H9 (cell line): ENCODE measurements around the gene SLK. TPM values are rescaled to one million over a fixed set of nuclear protein-coding genes. Genes with fewer than 3 reads are reported as not detected.

ENCODE experiments used
- DNase-seq: peaks from one replicate; pipeline ENCODE4 v3.0.0-alpha.2; 2017
- H2AFZ ChIP-seq: one replicate; pipeline ENCODE4 v1.6.1; 2013; ENCODE audit warnings: mild to moderate bottlenecking, low read length, control low read depth, moderate library complexity
- H2AK5ac ChIP-seq: 2 replicates; pipeline ENCODE4 v1.6.1; 2013; ENCODE audit warnings: low read length, control low read depth, mixed read lengths; ENCODE audit not compliant: insufficient read length
- H2BK120ac ChIP-seq: one replicate; pipeline ENCODE4 v1.6.1; 2013; ENCODE audit warnings: low read depth, mild to moderate bottlenecking, low read length, control low read depth, inconsistent platforms; ENCODE audit not compliant: poor library complexity, severe bottlenecking
- H2BK12ac ChIP-seq: 2 replicates; pipeline ENCODE4 v1.6.1; 2013; ENCODE audit warnings: low read length, control low read depth, mixed read lengths, low read depth; ENCODE audit not compliant: insufficient read length
- H2BK15ac ChIP-seq: 2 replicates; pipeline ENCODE4 v1.6.1; 2013; ENCODE audit warnings: low read depth, low read length, control low read depth
- H2BK20ac ChIP-seq: one replicate; pipeline ENCODE4 v1.6.1; 2013; ENCODE audit warnings: low read depth, mild to moderate bottlenecking, low read length, control low read depth, inconsistent platforms; ENCODE audit not compliant: poor library complexity, severe bottlenecking
- H2BK5ac ChIP-seq: 2 replicates; pipeline ENCODE4 v1.6.1; 2013; ENCODE audit warnings: low read length, control low read depth, mixed read lengths; ENCODE audit not compliant: insufficient read length
- H3K14ac ChIP-seq: 2 replicates; pipeline ENCODE4 v1.6.1; 2013; ENCODE audit warnings: low read length, control low read depth; ENCODE audit not compliant: insufficient read depth
- H3K18ac ChIP-seq: 2 replicates; pipeline ENCODE4 v1.6.1; 2013; ENCODE audit warnings: low read depth, mild to moderate bottlenecking, mixed read lengths, low read length, control low read depth; ENCODE audit not compliant: insufficient read length
- H3K23ac ChIP-seq: 2 replicates; pipeline ENCODE4 v1.6.1; 2013; ENCODE audit warnings: low read length, control low read depth, mixed read lengths, low read depth; ENCODE audit not compliant: insufficient read length
- H3K23me2 ChIP-seq: 2 replicates; pipeline ENCODE4 v1.6.1; 2013; ENCODE audit warnings: low read depth, mild to moderate bottlenecking, mixed read lengths, low read length, control low read depth; ENCODE audit not compliant: insufficient read length, poor library complexity, severe bottlenecking
- H3K27ac ChIP-seq: 2 replicates; pipeline ENCODE4 v1.5.1; 2013; ENCODE audit warnings: low read length, control low read depth, mixed read lengths, low read depth; ENCODE audit not compliant: insufficient read length
- H3K27me3 ChIP-seq: 2 replicates; pipeline ENCODE4 v1.6.1; 2013; ENCODE audit warnings: low read length, control low read depth, inconsistent platforms; ENCODE audit not compliant: insufficient read depth
- H3K4ac ChIP-seq: 2 replicates; pipeline ENCODE4 v1.6.1; 2013; ENCODE audit warnings: low read depth, mild to moderate bottlenecking, control low read depth, inconsistent platforms, low read length, moderate library complexity
- H3K4me1 ChIP-seq: 2 replicates; pipeline ENCODE4 v1.6.1; 2013; ENCODE audit warnings: low read length, control low read depth, inconsistent platforms; ENCODE audit not compliant: insufficient read depth
- H3K4me2 ChIP-seq: 2 replicates; pipeline ENCODE4 v1.6.1; 2013; ENCODE audit warnings: low read length, control low read depth, mixed read lengths; ENCODE audit not compliant: insufficient read length, insufficient read depth
- H3K56ac ChIP-seq: 2 replicates; pipeline ENCODE4 v1.6.1; 2013; ENCODE audit warnings: low read depth, mild to moderate bottlenecking, mixed read lengths, low read length, control low read depth; ENCODE audit not compliant: insufficient read length
- H3K79me1 ChIP-seq: 2 replicates; pipeline ENCODE4 v1.6.1; 2013; ENCODE audit warnings: low read depth, mild to moderate bottlenecking, moderate library complexity, low read length, control low read depth, inconsistent platforms; ENCODE audit not compliant: insufficient read depth, poor library complexity, severe bottlenecking
- H3K79me2 ChIP-seq: 2 replicates; pipeline ENCODE4 v1.6.1; 2013; ENCODE audit warnings: low read length, control low read depth, inconsistent platforms; ENCODE audit not compliant: insufficient read depth
- H3K9ac ChIP-seq: 2 replicates; pipeline ENCODE4 v1.6.1; 2013; ENCODE audit warnings: low read length, control low read depth, mixed read lengths; ENCODE audit not compliant: insufficient read length; ENCODE audit errors: extremely low read depth
- H3K9me3 ChIP-seq: one replicate; pipeline ENCODE4 v1.6.1; 2013; ENCODE audit warnings: low read depth, low read length, inconsistent platforms; ENCODE audit not compliant: control insufficient read depth
- H3T11ph ChIP-seq: one replicate; pipeline ENCODE4 v1.6.1; 2013; ENCODE audit warnings: mild to moderate bottlenecking, low read length, control low read depth, inconsistent platforms
- H4K20me1 ChIP-seq: one replicate; pipeline ENCODE4 v1.6.1; 2013; ENCODE audit not compliant: control insufficient read depth, insufficient read length, insufficient read depth
- H4K5ac ChIP-seq: 2 replicates; pipeline ENCODE4 v1.6.1; 2013; ENCODE audit warnings: low read depth, mild to moderate bottlenecking, mixed read lengths, low read length, control low read depth; ENCODE audit not compliant: insufficient read length
- H4K8ac ChIP-seq: replicated peaks from 2 replicates; pipeline ENCODE4 v1.6.1; 2013; ENCODE audit warnings: low read length, control low read depth, mixed read lengths, low read depth; ENCODE audit not compliant: insufficient read length
- H4K91ac ChIP-seq: 2 replicates; pipeline ENCODE4 v1.6.1; 2013; ENCODE audit warnings: low read depth, mild to moderate bottlenecking, moderate library complexity, mixed read lengths, low read length, control low read depth; ENCODE audit not compliant: insufficient read length
- H3K27ac Mint-ChIP-seq, 3 experiments: 2 replicates in 2 of 3; 3 replicates in 1 of 3; pipeline ENCODE4 v1.8.0; 2020 to 2021; ENCODE audit warnings: mixed read lengths in 3 of 3, mild to moderate bottlenecking in 1 of 3, moderate library complexity in 1 of 3
- H3K27me3 Mint-ChIP-seq: 2 replicates; pipeline ENCODE4 v1.8.0; 2021; ENCODE audit warnings: low read depth, mild to moderate bottlenecking, moderate library complexity, mixed read lengths
- H3K36me3 Mint-ChIP-seq, 3 experiments: 2 replicates in 2 of 3; 3 replicates in 1 of 3; pipeline ENCODE4 v1.8.0; 2020 to 2021; ENCODE audit warnings: low read depth in 3 of 3, mixed read lengths in 3 of 3; ENCODE audit not compliant: insufficient read depth in 1 of 3
- H3K4me1 Mint-ChIP-seq, 2 experiments: 2 replicates each; pipeline ENCODE4 v1.8.0; 2020; ENCODE audit warnings: mixed read lengths in 2 of 2
- H3K4me3 Mint-ChIP-seq, 2 experiments: 2 replicates in 1 of 2; 3 replicates in 1 of 2; pipeline ENCODE4 v1.8.0; 2020 to 2021; ENCODE audit warnings: mild to moderate bottlenecking in 2 of 2, mixed read lengths in 2 of 2, moderate library complexity in 1 of 2
- H3K9me3 Mint-ChIP-seq, 2 experiments: 2 replicates in 1 of 2; 3 replicates in 1 of 2; pipeline ENCODE4 v1.8.0; 2020; ENCODE audit warnings: mild to moderate bottlenecking in 2 of 2, mixed read lengths in 2 of 2, moderate library complexity in 1 of 2
- CTCF ChIP-seq: fragments of 200-600 bp; sonication (generic); conservative IDR thresholded peaks from 3 replicates; pipeline ENCODE4 v1.8.0; 2021; ENCODE audit warnings: antibody characterized with exemption, mild to moderate bottlenecking
- WGBS: extraction: QIAGEN DNeasy Blood & Tissue Kit; methylation state at CpG from one replicate; pipeline ENCODE4 v1.1.7; 2013; ENCODE audit warnings: missing lambda C conversion rate, low lambda C conversion rate, mixed read lengths; ENCODE audit not compliant: insufficient read length; ENCODE audit errors: extremely low coverage; 5-methylcytosine and 5-hydroxymethylcytosine counted together
- total RNA-seq: library from RNA; stranded (reverse); gene quantifications from 2 replicates; pipeline ENCODE4 v1.2.1, GENCODE V29; 2021

The SLK gene
- total RNA-seq, 1 experiment from 2014 or later, result 21.0 TPM

- DNase-seq, result no peak
- Histone ChIP-seq H3K27me3 (no peaks in the 10 kb centered on the region), H2AFZ (no peak overlapping the region), H3T11ph (no peak overlapping the region), H3K9me3 (no peaks in the 10 kb centered on the region), H2BK20ac (no peak overlapping the region), H4K8ac (no peak overlapping the region), H3K18ac (no peak overlapping the region), H3K79me1 (no peaks in the 10 kb centered on the region), H3K56ac (no peak overlapping the region), H3K23ac (no peak overlapping the region), H3K4me2 (no peak overlapping the region), H3K14ac (no peak overlapping the region), H4K91ac (no peak overlapping the region), H3K4ac (no peak overlapping the region), H3K79me2 (no peaks in the 10 kb centered on the region), H3K4me1 (no peaks in the 10 kb centered on the region), H2BK120ac (no peak overlapping the region), H2BK15ac (no peak overlapping the region), H3K27ac (no peak overlapping the region), H4K20me1 (no peaks in the 10 kb centered on the region), H2BK12ac (no peak overlapping the region), H2AK5ac (no peak overlapping the region), H2BK5ac (no peak overlapping the region), H3K23me2 (no peaks in the 10 kb centered on the region), H4K5ac (no peak overlapping the region), H3K9ac (no peak overlapping the region)
- Mint-ChIP-seq H3K4me3 (no peak overlapping the region), H3K36me3 (no peaks in the 10 kb centered on the region), H3K4me1 (no peaks in the 10 kb centered on the region), H3K9me3 (no peaks in the 10 kb centered on the region), H3K27me3 (no peaks in the 10 kb centered on the region), H3K27ac (no peak overlapping the region)
- TF ChIP-seq CTCF, result no peak
- whole genome bisulfite sequencing, result no CpG with 5 or more reads among the region's 2 CpGs
Observed at GRCh38 chr10:103942866-103943265, 24.1 kb upstream of the SLK start.
